B cell (primary cell): Measurements from ENCODE around the gene SLC1A4.
"Not testable (repeated sequence)": the region's sequence is repeated elsewhere in the genome, so short reads cannot be mapped to it uniquely, and the experiment has no call there.

Source experiments
- CTCF ChIP-seq: fragments of 200-600 bp; IDR thresholded peaks from one replicate; pipeline ENCODE4 v1.8.0; 2022; ENCODE audit warnings: antibody characterized with exemption, mild to moderate bottlenecking
- EZH2 ChIP-seq: IDR thresholded peaks from 2 replicates; pipeline ENCODE4 v1.6.1; 2012; ENCODE audit warnings: borderline replicate concordance, low read depth, mild to moderate bottlenecking, moderate library complexity, low read length; ENCODE audit not compliant: insufficient read depth, poor library complexity, severe bottlenecking

- TF ChIP-seq CTCF, EZH2: not testable (repeated sequence)
Observed at GRCh38 chr2:65004232-65004631, 15.0 kb downstream of the SLC1A4 start.
